HL-60 (cell line): ENCODE results near the gene AMMECR1.

Experiments
- REST ChIP-seq: IDR thresholded peaks from 2 replicates; pipeline ENCODE4 v1.6.1; 2012; ENCODE audit warnings: low read depth; ENCODE audit not compliant: insufficient replicate concordance
- TF ChIP-seq, protein P1 (sequence below): IDR thresholded peaks from one replicate; pipeline ENCODE4 v1.5.1; 2011; ENCODE audit warnings: low read length, control low read depth, inconsistent platforms; ENCODE audit not compliant: insufficient read depth

DNA sequence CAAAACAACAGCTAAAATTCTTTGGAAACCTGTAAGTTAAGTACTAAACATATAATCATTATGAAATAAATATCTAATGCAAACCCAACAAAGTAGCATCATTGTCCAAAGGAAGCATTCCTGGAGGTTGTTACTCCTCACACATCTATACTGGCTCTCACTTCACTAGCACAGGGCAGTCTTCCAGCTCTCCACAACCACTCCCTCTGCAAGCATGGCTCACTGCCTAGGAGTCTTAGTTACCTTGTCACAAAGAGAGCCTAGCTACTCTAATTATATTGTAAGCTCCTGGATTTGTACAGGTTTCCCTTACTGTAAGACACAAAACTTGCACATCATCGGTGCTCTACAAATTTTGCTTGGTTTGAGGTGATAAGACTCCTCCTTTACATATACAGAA is 76.1 kb downstream of the AMMECR1 start:
- TF ChIP-seq, protein P1, sequence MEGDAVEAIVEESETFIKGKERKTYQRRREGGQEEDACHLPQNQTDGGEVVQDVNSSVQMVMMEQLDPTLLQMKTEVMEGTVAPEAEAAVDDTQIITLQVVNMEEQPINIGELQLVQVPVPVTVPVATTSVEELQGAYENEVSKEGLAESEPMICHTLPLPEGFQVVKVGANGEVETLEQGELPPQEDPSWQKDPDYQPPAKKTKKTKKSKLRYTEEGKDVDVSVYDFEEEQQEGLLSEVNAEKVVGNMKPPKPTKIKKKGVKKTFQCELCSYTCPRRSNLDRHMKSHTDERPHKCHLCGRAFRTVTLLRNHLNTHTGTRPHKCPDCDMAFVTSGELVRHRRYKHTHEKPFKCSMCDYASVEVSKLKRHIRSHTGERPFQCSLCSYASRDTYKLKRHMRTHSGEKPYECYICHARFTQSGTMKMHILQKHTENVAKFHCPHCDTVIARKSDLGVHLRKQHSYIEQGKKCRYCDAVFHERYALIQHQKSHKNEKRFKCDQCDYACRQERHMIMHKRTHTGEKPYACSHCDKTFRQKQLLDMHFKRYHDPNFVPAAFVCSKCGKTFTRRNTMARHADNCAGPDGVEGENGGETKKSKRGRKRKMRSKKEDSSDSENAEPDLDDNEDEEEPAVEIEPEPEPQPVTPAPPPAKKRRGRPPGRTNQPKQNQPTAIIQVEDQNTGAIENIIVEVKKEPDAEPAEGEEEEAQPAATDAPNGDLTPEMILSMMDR = no peak
- TF ChIP-seq REST = no peak
